RWPE1 (cell line): ENCODE data around the gene RNF19B.

Source experiments
- CTCF ChIA-PET: fragments of 350-600 bp; sonication (Branson Sonifier 250); formaldehyde crosslinking; extraction: SDS; loops from one replicate; lab custom pipeline; 2021; lab: Yijun Ruan, JAX
- POLR2A ChIA-PET: fragments of 400-600 bp; formaldehyde crosslinking; extraction: SDS; loops from one replicate; lab custom pipeline; 2020; ENCODE audit warnings: antibody characterized with exemption; ENCODE audit not compliant: low non-redundant PET; lab: Yijun Ruan, JAX
- DNase-seq: peaks from one replicate; pipeline ENCODE4 v3.0.0; 2012; ENCODE audit warnings: low spot score
- H3K27ac ChIP-seq: fragments of 450-650 bp; 2 replicates; pipeline ENCODE4 v1.5.1; 2017
- CTCF ChIP-seq: fragments of 450-650 bp; conservative IDR thresholded peaks from 2 replicates; pipeline ENCODE4 v1.5.1; 2017; ENCODE audit warnings: low read depth, mild to moderate bottlenecking

Gene RNF19B

DNA sequence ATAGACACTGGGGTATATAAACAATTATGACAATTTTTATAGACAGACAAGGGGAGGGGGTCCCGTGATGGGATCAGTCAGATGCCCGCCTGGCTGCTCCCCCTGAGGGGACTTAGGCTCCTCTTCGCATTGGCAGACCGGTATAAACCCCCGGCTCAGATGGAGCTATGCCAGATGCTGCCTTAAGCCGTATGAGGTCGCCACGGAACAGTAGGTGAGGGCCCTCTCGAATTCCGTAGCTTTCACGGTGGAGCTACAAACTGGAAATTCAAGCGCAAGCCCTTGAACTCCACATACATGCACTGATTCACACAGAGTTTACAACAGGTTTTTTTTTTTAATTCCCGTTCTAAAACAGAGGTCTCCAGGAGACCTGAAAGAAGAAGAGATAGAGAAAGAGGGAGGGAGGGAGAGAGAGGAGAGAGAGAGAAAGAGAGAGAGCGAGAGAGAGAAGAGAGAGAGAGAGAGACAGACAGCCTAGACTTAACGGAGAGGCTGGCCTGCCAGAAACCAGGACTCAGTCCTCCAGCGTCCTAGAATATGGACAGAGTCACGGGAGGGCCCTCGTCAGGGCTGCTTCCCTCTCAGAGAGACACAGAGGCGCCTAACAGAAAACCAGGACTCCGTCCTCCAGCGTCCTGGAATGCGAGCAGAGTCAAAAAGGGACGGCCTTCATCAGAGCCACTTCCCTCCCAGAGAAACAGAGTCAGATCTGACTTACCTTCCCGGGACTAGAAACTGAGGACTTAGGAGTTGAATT is 39.0 kb downstream of the RNF19B start:
- POLR2A ChIA-PET = no interaction called here
- no peak overlapping the region for H3K27ac ChIP-seq
- DNase-seq = no peak
- CTCF ChIA-PET = no interaction called here
- no peak for TF ChIP-seq CTCF

DNA sequence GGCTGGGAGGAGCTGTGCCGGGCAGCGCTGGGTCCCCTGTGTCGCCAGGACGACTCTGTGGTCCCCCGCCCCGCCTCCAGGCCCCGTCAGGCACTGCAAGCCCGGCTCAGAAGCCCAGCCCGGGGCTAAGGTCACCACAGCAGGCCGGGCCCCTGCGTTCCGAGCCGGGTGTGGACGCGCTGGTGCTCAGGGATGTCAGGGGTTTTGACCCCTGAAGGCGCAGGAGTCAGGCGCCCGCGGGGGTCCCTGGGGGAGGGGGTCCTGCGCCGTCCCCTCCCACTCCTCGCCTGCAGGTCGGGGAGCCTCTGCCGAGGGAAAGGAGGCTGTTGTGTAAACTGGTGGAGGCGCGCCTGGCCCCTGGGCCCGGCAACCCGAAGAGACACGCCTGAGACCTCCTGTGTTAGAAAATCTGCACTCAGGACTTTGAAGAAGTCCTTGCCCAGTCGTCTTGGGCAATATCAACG is 39.7 kb downstream of the RNF19B start:
- no peak overlapping the region for H3K27ac ChIP-seq
- no peak for DNase-seq
- no peak for TF ChIP-seq CTCF
- CTCF ChIA-PET = no interaction called here
- POLR2A ChIA-PET = no interaction called here

DNA sequence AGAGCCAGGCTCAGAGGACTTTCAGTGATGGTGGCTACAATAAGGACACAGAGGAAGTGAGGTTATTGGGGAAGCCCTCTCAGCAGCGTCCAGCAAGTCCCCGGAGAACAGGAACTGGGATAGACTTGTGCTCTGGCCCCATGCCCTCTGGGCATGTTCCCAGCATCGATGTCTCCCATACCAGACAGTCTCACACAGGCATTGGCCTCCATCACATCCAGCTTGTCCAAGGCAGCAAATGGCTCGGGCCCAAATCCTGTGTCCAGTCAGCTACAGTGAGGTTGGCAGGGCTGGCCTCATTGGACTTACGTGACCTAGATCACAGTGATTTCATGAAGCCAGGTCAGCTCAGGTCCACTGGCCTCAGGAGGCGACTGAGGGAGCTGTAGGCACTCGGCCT is 43.8 kb downstream of the RNF19B start:
- no peak for TF ChIP-seq CTCF
- no peak overlapping the region for H3K27ac ChIP-seq
- CTCF ChIA-PET = no interaction called here
- POLR2A ChIA-PET = no interaction called here
- no peak for DNase-seq

DNA sequence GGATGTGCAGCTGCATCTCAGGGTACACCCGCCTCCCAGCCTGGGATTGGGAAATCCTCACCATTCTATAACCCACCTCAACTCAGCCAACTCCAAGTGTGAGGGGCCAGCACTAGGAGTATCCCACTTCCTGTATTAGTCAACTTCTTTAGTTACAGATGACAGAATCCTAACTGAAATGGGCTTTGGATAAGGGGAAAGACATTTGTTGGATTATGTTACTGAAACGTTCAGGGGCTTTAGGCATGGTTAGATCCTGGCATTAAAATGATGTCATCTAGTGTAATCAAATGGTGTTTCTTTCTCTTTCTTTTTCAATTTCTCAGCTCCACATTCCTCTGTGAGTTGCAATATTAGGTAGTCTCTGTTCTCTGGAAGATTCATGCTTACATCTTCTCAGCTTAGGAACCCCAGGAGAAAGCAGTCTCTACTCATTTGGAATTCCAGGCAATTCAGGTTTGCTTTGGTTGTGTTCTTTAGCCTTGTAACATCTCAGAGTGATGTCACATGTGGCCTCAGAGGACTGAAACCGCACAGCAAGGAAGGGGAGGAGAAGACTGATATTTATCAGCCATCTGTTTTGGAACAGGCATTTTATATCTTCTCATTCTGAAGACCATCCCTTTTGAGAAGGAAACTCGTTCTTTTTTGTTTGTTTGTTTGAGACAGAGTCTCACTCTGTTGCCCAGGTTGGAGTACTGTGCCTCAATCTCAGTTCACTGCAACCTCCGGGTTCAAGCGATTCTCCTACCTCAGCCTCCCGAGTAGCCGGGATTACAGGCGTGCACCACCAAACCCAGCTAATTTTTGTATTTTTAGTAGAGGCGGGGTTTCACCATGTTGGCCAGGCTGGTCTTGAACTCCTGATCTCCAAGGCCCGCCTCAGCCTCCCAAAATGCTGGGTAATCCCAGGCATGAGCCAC is 44.5 kb downstream of the RNF19B start:
- ChIA-PET POLR2A (no interaction called here), CTCF (interaction anchor here (0.6 kb wide), 2 partner anchors 155 to 207 kb away, joined by 3 to 7 read pairs; no protein-coding TSS in a partner anchor)

DNA sequence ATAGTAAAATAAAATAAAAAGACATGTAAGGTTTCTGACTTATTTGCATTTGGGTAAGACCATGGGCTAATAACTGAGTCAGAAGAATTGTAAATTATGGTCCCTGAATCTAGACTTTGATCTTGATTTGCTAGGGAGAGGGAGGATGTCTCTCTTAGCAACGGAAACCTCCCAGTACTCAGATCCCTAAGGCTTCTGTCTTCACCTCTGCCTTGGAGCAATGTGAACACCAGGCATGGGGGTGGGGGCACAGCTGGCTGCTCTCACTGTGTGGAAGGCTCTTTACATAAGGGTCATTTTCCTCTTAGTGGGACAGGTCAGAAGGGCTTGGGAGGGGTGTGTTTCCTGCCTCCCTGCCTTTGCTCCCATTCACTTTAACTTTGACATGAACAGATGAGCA is 46.4 kb downstream of the RNF19B start:
- no peak for DNase-seq
- H3K27ac ChIP-seq = no peak overlapping the region
- CTCF ChIA-PET = interaction anchor here (0.7 kb wide), 1 partner anchor 26 kb away, joined by 4 read pairs; no protein-coding TSS in a partner anchor
- no peak for TF ChIP-seq CTCF
- POLR2A ChIA-PET = no interaction called here

More for the DNA sequence above, 44.5 kb downstream of the RNF19B start:
- H3K27ac ChIP-seq = no peak overlapping the region
- DNase-seq = no peak
- no peak for TF ChIP-seq CTCF

- no peak overlapping the region for H3K27ac ChIP-seq
- no peak for DNase-seq
- no peak for TF ChIP-seq CTCF
- ChIA-PET POLR2A (no interaction called here), CTCF (no interaction called here)
Observed at GRCh38 chr1:32917521-32917920, 47.1 kb downstream of the RNF19B start.
